GM12878 (cell line): Measurements from ENCODE around the gene SAMHD1. TPM values are rescaled to one million over a fixed set of nuclear protein-coding genes. Genes with fewer than 3 reads are reported as not detected.

Experiments used
- ATF2 ChIP-seq: IDR thresholded peaks from 2 replicates; pipeline ENCODE4 v1.6.1; 2012; ENCODE audit warnings: low read length, inconsistent platforms
- BCLAF1 ChIP-seq: fragments of 450-650 bp; IDR thresholded peaks from 2 replicates; pipeline ENCODE4 v1.6.1; 2017; ENCODE audit warnings: antibody characterized with exemption, mild to moderate bottlenecking, moderate library complexity
- DPF2 ChIP-seq: fragments of 450-650 bp; IDR thresholded peaks from 2 replicates; pipeline ENCODE4 v1.6.1; 2017; ENCODE audit warnings: mild to moderate bottlenecking
- HDAC6 ChIP-seq: fragments of 200-600 bp; sonication (generic); IDR thresholded peaks from one replicate; pipeline ENCODE4 v1.8.0; 2017; ENCODE audit warnings: antibody characterized with exemption; ENCODE audit not compliant: unreplicated experiment
- IKZF1 ChIP-seq: fragments of 450-650 bp; conservative IDR thresholded peaks from 2 replicates; pipeline ENCODE4 v1.6.1; 2017; ENCODE audit warnings: antibody characterized with exemption, mild to moderate bottlenecking
- MTA2 ChIP-seq: fragments of 450-650 bp; IDR thresholded peaks from 2 replicates; pipeline ENCODE4 v1.6.1; 2016; ENCODE audit warnings: low read depth, mild to moderate bottlenecking, moderate library complexity
- MYC ChIP-seq: IDR thresholded peaks from 2 replicates; pipeline ENCODE4 v1.6.1; 2011; ENCODE audit warnings: mild to moderate bottlenecking, low read length, moderate library complexity, inconsistent platforms; ENCODE audit not compliant: insufficient read depth, insufficient replicate concordance, insufficient read length, severe bottlenecking
- NFIC ChIP-seq: IDR thresholded peaks from 2 replicates; pipeline ENCODE4 v1.6.1; 2012; ENCODE audit warnings: low read depth, mild to moderate bottlenecking, inconsistent platforms, low read length, moderate library complexity
- REST ChIP-seq: IDR thresholded peaks from 2 replicates; pipeline ENCODE4 v1.6.1; 2012; ENCODE audit warnings: mild to moderate bottlenecking, low read depth, low read length
- RUNX3 ChIP-seq: IDR thresholded peaks from 2 replicates; pipeline ENCODE4 v1.6.1; 2012; ENCODE audit warnings: low read length, inconsistent platforms
- SUZ12 ChIP-seq: fragments of 200-600 bp; sonication (generic); IDR thresholded peaks from one replicate; pipeline ENCODE4 v1.6.1; 2018; ENCODE audit warnings: antibody characterized with exemption, mild to moderate bottlenecking; ENCODE audit not compliant: unreplicated experiment
- ZBTB4 ChIP-seq: fragments of 450-650 bp; formaldehyde crosslinking; IDR thresholded peaks from 2 replicates; pipeline ENCODE4 v1.4.0; 2022; ENCODE audit warnings: mild to moderate bottlenecking, moderate library complexity
- polyA plus RNA-seq, 11 experiments: library from polyadenylated mRNA; depleted of rRNA in 4 of 11; unstranded in 6 of 11; stranded (reverse) in 5 of 11; fragments of >200 nt; fragmentation: Nextera tagmentation in 4 of 11; fragmentation: Illumina TruSeq in 1 of 11; extraction: Ambion mirVana in 4 of 11; extraction: Trizol in 1 of 11; gene quantifications; 1 replicate in 1 of 11; 2 replicates in 10 of 11; pipeline versions ENCODE4 v1.2.1 to v1.2.3, GENCODE V29; 2011 to 2016; ENCODE audit warnings: inconsistent platforms in 2 of 11, missing spikeins in 2 of 11, low read depth in 1 of 11
- total RNA-seq, 4 experiments: library from RNA; depleted of rRNA in 3 of 4; stranded (reverse); fragments of >200 nt in 3 of 4; fragmentation: Illumina TruSeq in 1 of 4; extraction: Trizol in 1 of 4; gene quantifications; 2 replicates each; pipeline versions ENCODE4 v1.2.1 to v1.2.3, GENCODE V29; 2013 to 2021

SAMHD1 gene
- total and polyA plus RNA-seq, 10 of the 15 experiments (the other 5 are each of a cell fraction or from before 2014, with no cell fraction given), result 20.5 to 47.9 (median 38.8) TPM

GRCh38 chr20:36866681-36867495 lies 84.6 kb downstream of the SAMHD1 start (continued):
- TF ChIP-seq ATF2, result no peak
- TF ChIP-seq REST, result no peak
- no peak for TF ChIP-seq ZBTB4 (CRISPR knock-in tag)
- TF ChIP-seq IKZF1, result peak; percentile 63
- no peak for TF ChIP-seq BCLAF1
- TF ChIP-seq NFIC, result no peak
- TF ChIP-seq DPF2, result no peak
- no peak for TF ChIP-seq HDAC6
- TF ChIP-seq RUNX3, result no peak
- TF ChIP-seq SUZ12, result no peak
- TF ChIP-seq MTA2, result peak; percentile 50; the same call in 1 of the 2 replicates
- TF ChIP-seq MYC, result no peak
